DND-41 (cell line): ENCODE measurements around the gene APBB2.

ENCODE experiments used
- ATAC-seq: fragments of 200-7000 bp; cut with Tn5 transposase; 3 replicates; pipeline ENCODE4 v1.9.1; 2021; ENCODE audit warnings: low read depth; ENCODE audit not compliant: insufficient read depth
- DNase-seq: peaks from one replicate; pipeline ENCODE4 v3.0.0-alpha.2; 2020
- H2AFZ ChIP-seq: 2 replicates; pipeline ENCODE4 v1.6.0; 2012; ENCODE audit warnings: low read depth, low read length
- H3K27ac ChIP-seq: 2 replicates; pipeline ENCODE4 v1.5.1; 2012; ENCODE audit warnings: low read length, inconsistent platforms
- H3K27me3 ChIP-seq: fragments of 200-600 bp; sonication (generic); 2 replicates; pipeline ENCODE4 v1.6.0; 2012; ENCODE audit warnings: low read length, mild to moderate bottlenecking, inconsistent platforms; ENCODE audit not compliant: insufficient read depth, poor library complexity
- H3K36me3 ChIP-seq: 2 replicates; pipeline ENCODE4 v1.5.1; 2012; ENCODE audit warnings: low read length, inconsistent platforms; ENCODE audit not compliant: insufficient read depth
- H3K4me1 ChIP-seq: 2 replicates; pipeline ENCODE4 v1.5.1; 2012; ENCODE audit warnings: mild to moderate bottlenecking, low read length; ENCODE audit not compliant: insufficient read depth
- H3K4me2 ChIP-seq: 2 replicates; pipeline ENCODE4 v1.6.0; 2012; ENCODE audit warnings: mild to moderate bottlenecking, moderate library complexity, low read length, inconsistent platforms; ENCODE audit not compliant: insufficient read depth
- H3K4me3 ChIP-seq, 2 experiments: fragments of 200-600 bp in 1 of 2; shearing (Covaris generic) in 1 of 2; 2 replicates each; pipeline ENCODE4 v1.5.1; 2012 to 2016; ENCODE audit warnings: inconsistent platforms in 2 of 2, low read length in 2 of 2, mild to moderate bottlenecking in 2 of 2, low read depth in 1 of 2, moderate library complexity in 1 of 2
- H3K79me2 ChIP-seq: 2 replicates; pipeline ENCODE4 v1.6.0; 2012; ENCODE audit warnings: low read length, inconsistent platforms; ENCODE audit not compliant: insufficient read depth
- H3K9ac ChIP-seq: 2 replicates; pipeline ENCODE4 v1.6.0; 2012; ENCODE audit warnings: low read depth, mild to moderate bottlenecking, inconsistent platforms, low read length, moderate library complexity
- H3K9me3 ChIP-seq: 2 replicates; pipeline ENCODE4 v1.5.1; 2012; ENCODE audit warnings: low read length, moderate library complexity, mild to moderate bottlenecking, inconsistent platforms; ENCODE audit not compliant: insufficient read depth, severe bottlenecking
- H4K20me1 ChIP-seq: 2 replicates; pipeline ENCODE4 v1.6.0; 2012; ENCODE audit warnings: low read length; ENCODE audit not compliant: insufficient read depth
- EZH2 ChIP-seq: IDR thresholded peaks from 3 replicates; pipeline ENCODE4 v1.6.1; 2012; ENCODE audit warnings: borderline replicate concordance, low read depth, mild to moderate bottlenecking, moderate library complexity, low read length, inconsistent platforms; ENCODE audit not compliant: severe bottlenecking
- TF ChIP-seq, protein P1 (sequence below): IDR thresholded peaks from 2 replicates; pipeline ENCODE4 v1.5.1; 2012; ENCODE audit warnings: borderline replicate concordance, low read length, moderate library complexity, mild to moderate bottlenecking; ENCODE audit not compliant: poor library complexity, severe bottlenecking; ENCODE audit errors: extremely low read depth

The APBB2 gene

DNA sequence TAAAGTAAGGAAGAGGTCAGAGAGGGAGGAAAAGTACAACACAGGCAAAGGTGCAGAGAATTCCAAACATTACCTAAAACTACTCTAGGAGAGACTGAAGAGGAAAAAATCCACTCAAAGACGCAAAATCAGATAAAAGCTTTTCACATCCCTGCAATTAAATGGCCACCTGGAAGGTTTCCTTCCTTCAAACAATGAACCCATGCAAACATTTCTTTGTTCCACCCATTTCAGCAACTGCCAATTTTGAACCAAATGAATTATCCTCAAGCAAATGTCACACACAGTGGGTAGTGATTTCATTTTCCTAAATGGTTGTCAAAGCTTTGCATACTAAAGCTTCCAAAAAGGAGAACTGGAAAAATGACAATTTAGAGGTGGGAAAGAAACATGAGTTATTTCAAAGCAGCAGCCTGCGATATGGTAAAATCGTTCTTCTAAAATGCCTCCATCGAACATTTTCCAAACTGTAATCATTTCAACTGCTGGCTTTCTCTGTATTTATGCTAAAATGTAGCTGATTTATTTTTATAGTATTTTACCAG is 45.0 kb downstream of the APBB2 start:
- TF ChIP-seq, protein P1, sequence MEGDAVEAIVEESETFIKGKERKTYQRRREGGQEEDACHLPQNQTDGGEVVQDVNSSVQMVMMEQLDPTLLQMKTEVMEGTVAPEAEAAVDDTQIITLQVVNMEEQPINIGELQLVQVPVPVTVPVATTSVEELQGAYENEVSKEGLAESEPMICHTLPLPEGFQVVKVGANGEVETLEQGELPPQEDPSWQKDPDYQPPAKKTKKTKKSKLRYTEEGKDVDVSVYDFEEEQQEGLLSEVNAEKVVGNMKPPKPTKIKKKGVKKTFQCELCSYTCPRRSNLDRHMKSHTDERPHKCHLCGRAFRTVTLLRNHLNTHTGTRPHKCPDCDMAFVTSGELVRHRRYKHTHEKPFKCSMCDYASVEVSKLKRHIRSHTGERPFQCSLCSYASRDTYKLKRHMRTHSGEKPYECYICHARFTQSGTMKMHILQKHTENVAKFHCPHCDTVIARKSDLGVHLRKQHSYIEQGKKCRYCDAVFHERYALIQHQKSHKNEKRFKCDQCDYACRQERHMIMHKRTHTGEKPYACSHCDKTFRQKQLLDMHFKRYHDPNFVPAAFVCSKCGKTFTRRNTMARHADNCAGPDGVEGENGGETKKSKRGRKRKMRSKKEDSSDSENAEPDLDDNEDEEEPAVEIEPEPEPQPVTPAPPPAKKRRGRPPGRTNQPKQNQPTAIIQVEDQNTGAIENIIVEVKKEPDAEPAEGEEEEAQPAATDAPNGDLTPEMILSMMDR: no peak
- no peak for TF ChIP-seq EZH2
- Histone ChIP-seq H3K36me3 (no peaks in the 10 kb centered on the region), H3K9ac (no peak overlapping the region), H3K4me1 (no peaks in the 10 kb centered on the region), H2AFZ (no peak overlapping the region), H3K27ac (no peak overlapping the region), H4K20me1 (no peaks in the 10 kb centered on the region), H3K4me2 (no peak overlapping the region), H3K27me3 (no peaks in the 10 kb centered on the region), H3K9me3 (no peaks in the 10 kb centered on the region), H3K4me3 (no peak overlapping the region), H3K79me2 (no peaks in the 10 kb centered on the region)
- no peak for DNase-seq
- ATAC-seq: no peak

DNA sequence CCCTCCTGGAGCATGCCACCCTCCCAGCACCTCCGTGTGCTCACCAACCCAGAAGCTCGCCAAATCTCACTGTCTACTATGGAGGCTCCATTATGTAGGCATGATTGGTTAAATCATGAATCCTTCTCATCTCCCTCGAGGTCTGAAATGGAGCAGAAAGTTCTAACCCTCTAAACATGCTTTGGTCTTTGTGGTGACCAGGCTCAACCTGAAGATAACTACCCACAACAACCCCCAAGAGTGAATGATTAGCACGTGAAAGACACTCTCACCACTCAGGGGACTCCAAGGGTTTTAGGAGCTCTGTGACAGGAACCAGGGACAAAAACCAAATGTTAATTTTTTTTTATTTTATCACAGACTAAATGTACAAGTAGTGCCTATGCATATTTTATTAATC is 47.2 kb downstream of the APBB2 start:
- no peak overlapping the region for H2AFZ ChIP-seq
- H3K79me2 ChIP-seq: no peaks in the 10 kb centered on the region
- H3K9me3 ChIP-seq: no peaks in the 10 kb centered on the region
- H4K20me1 ChIP-seq: no peaks in the 10 kb centered on the region
- no peaks in the 10 kb centered on the region for H3K36me3 ChIP-seq
- H3K27me3 ChIP-seq: no peaks in the 10 kb centered on the region
- H3K4me2 ChIP-seq: no peak overlapping the region
- ATAC-seq: no peak
- H3K9ac ChIP-seq: no peak overlapping the region
- H3K4me3 ChIP-seq: no peak overlapping the region
- H3K27ac ChIP-seq: no peak overlapping the region
- H3K4me1 ChIP-seq: no peaks in the 10 kb centered on the region
- DNase-seq: no peak
- TF ChIP-seq EZH2: no peak
- TF ChIP-seq, protein P1: no peak

GRCh38 chr4:41164405-41164804 is 49.9 kb downstream of the APBB2 start:
- Histone ChIP-seq H3K9ac (no peak overlapping the region), H3K27ac (no peak overlapping the region), H3K9me3 (no peaks in the 10 kb centered on the region), H3K4me3 (no peak overlapping the region), H3K27me3 (no peaks in the 10 kb centered on the region), H3K79me2 (no peaks in the 10 kb centered on the region), H2AFZ (no peak overlapping the region), H3K4me2 (no peak overlapping the region), H3K4me1 (no peaks in the 10 kb centered on the region), H4K20me1 (no peaks in the 10 kb centered on the region), H3K36me3 (no peaks in the 10 kb centered on the region)
- TF ChIP-seq EZH2: no peak
- TF ChIP-seq, protein P1: no peak
- ATAC-seq (no peak), DNase-seq (no peak)

DNA sequence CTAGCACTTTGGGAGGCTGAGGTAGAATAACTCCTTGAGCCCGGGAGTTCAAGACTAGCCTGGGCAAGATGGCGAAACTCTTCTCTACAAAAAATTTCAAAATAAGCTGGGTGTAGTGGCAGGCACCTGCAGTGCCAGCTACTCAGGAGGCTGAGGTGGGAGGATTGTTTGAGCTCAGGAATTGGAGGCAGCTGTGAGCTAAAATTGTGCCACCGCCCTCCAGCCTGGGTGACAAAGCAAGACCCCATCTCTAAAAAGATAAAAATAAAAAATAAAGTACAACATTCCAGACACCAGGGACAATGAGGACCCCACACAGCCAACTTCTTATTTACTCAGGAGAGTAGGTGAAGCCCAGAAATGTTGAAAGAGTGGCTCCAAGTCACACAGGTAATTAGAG is 53.0 kb downstream of the APBB2 start:
- Histone ChIP-seq H3K36me3 (no peaks in the 10 kb centered on the region), H3K4me3 (no peak overlapping the region), H3K27ac (no peak overlapping the region), H3K79me2 (no peaks in the 10 kb centered on the region), H3K9me3 (no peaks in the 10 kb centered on the region), H3K4me2 (no peak overlapping the region), H3K4me1 (no peaks in the 10 kb centered on the region), H3K27me3 (no peaks in the 10 kb centered on the region), H4K20me1 (no peaks in the 10 kb centered on the region), H3K9ac (no peak overlapping the region), H2AFZ (no peak overlapping the region)
- no peak for ATAC-seq
- TF ChIP-seq, protein P1: no peak
- no peak for TF ChIP-seq EZH2
- DNase-seq: no peak
